KMS-11 (cell line): ENCODE results near the gene HDAC11.

Experiments
- H2AFZ ChIP-seq: fragments of 200-600 bp; sonication (generic); 2 replicates; pipeline ENCODE4 v1.6.1; 2016; ENCODE audit warnings: antibody characterized with exemption, mixed run types, low read depth
- H3K27ac ChIP-seq: fragments of 200-600 bp; sonication (generic); 2 replicates; pipeline ENCODE4 v1.6.1; 2016; ENCODE audit warnings: mild to moderate bottlenecking, mixed run types
- H3K27me3 ChIP-seq: fragments of 200-600 bp; sonication (generic); 2 replicates; pipeline ENCODE4 v1.6.1; 2017; ENCODE audit warnings: mild to moderate bottlenecking, low read depth, mixed run types, moderate library complexity; ENCODE audit not compliant: insufficient read depth
- H3K36me3 ChIP-seq: fragments of 200-600 bp; sonication (generic); 2 replicates; pipeline ENCODE4 v1.6.1; 2017; ENCODE audit warnings: mild to moderate bottlenecking, mixed run types; ENCODE audit not compliant: insufficient read depth
- H3K4me1 ChIP-seq: fragments of 200-600 bp; sonication (generic); 2 replicates; pipeline ENCODE4 v1.6.1; 2016; ENCODE audit warnings: mild to moderate bottlenecking, low read depth, mixed run types; ENCODE audit not compliant: poor library complexity, severe bottlenecking
- H3K4me2 ChIP-seq: fragments of 200-600 bp; sonication (generic); 2 replicates; pipeline ENCODE4 v1.7.0; 2016; ENCODE audit warnings: mild to moderate bottlenecking, mixed run types
- H3K4me3 ChIP-seq: fragments of 200-600 bp; sonication (generic); IDR thresholded peaks from 2 replicates; pipeline ENCODE4 v1.6.1; 2017; ENCODE audit warnings: low read depth, low read length, mixed read lengths; ENCODE audit not compliant: insufficient read depth
- H3K79me2 ChIP-seq: fragments of 200-600 bp; sonication (generic); 2 replicates; pipeline ENCODE4 v1.6.1; 2016; ENCODE audit warnings: low read depth, mixed run types; ENCODE audit not compliant: insufficient read depth
- H3K9ac ChIP-seq: fragments of 200-600 bp; sonication (generic); 2 replicates; pipeline ENCODE4 v1.6.1; 2016; ENCODE audit warnings: mild to moderate bottlenecking, mixed run types
- H4K20me1 ChIP-seq: fragments of 200-600 bp; sonication (generic); 2 replicates; pipeline ENCODE4 v1.6.1; 2016; ENCODE audit warnings: mild to moderate bottlenecking, mixed run types; ENCODE audit not compliant: insufficient read depth
- TF ChIP-seq, protein P1 (sequence below): fragments of 200-600 bp; sonication (generic); conservative IDR thresholded peaks from 2 replicates; pipeline ENCODE4 v1.6.1; 2017; ENCODE audit warnings: low read depth, mild to moderate bottlenecking, antibody characterized with exemption, low read length, moderate library complexity, mixed read lengths

HDAC11 gene

DNA sequence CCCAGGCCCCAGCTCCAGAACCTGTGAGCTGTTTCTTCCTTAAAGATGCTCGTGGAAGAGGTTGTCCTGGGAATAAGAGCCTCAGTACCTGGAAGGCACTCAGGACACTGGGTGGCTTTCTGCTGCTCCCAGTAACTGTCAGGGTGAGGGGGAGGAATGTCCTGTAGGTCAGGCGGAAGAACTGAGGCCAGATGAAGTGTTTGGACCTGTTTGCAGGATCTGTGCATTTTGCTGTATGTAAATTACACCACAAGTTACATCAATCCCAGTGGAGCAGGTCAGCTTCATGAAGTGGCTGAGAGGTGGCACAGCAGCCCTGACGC, 27.1 kb downstream of the HDAC11 start:
- Histone ChIP-seq H3K27ac (no peak overlapping the region), H2AFZ (no peak overlapping the region), H3K4me2 (no peak overlapping the region), H3K9ac (no peak overlapping the region), H3K79me2 (no peaks in the 10 kb centered on the region), H3K36me3 (no peaks in the 10 kb centered on the region), H3K27me3 (no peaks in the 10 kb centered on the region), H4K20me1 (no peaks in the 10 kb centered on the region), H3K4me3 (no peak overlapping the region), H3K4me1 (no peaks in the 10 kb centered on the region)
- TF ChIP-seq, protein P1, sequence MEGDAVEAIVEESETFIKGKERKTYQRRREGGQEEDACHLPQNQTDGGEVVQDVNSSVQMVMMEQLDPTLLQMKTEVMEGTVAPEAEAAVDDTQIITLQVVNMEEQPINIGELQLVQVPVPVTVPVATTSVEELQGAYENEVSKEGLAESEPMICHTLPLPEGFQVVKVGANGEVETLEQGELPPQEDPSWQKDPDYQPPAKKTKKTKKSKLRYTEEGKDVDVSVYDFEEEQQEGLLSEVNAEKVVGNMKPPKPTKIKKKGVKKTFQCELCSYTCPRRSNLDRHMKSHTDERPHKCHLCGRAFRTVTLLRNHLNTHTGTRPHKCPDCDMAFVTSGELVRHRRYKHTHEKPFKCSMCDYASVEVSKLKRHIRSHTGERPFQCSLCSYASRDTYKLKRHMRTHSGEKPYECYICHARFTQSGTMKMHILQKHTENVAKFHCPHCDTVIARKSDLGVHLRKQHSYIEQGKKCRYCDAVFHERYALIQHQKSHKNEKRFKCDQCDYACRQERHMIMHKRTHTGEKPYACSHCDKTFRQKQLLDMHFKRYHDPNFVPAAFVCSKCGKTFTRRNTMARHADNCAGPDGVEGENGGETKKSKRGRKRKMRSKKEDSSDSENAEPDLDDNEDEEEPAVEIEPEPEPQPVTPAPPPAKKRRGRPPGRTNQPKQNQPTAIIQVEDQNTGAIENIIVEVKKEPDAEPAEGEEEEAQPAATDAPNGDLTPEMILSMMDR, result no peak

DNA sequence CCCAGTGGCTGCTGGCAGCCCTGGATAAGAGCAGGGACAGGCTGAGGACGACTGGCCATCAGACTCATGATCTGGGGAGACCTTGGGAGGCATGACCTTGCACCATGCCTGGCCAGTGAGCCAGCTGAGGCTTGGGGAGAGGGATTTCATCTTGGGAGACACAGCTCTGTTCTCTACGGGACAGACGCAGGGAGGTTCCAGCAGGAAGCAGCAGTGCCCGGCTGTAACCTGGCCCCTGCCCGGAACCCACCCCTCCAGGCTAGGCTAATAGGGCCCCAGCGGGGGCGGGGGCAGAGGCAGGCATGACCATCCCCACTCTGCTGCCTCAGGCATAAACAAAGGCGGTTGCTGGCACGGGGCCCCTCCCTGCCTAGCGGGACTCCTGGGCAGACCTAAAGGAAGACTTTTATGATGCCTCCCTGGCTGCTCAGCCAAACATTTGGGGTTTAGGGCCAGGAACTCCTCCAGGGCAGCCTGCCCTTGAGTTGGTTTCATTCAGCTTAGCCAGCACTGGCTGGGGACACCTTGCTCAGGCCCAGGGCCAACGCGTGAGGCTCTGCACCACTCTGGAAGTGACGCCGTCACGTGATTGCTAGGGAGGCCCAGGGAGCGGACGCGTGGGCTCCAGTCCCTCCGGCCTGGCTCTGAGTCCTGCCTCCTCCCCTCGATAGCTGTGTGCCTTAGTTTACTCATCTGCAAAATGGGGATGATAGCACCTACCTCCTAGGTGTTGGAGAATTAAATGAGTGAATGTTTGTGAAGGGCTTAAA, 27.6 kb downstream of the HDAC11 start:
- Histone ChIP-seq H3K4me3 (no peak overlapping the region), H2AFZ (no peak overlapping the region), H4K20me1 (no peaks in the 10 kb centered on the region), H3K27me3 (no peaks in the 10 kb centered on the region), H3K9ac (no peak overlapping the region), H3K4me1 (no peaks in the 10 kb centered on the region), H3K36me3 (no peaks in the 10 kb centered on the region), H3K79me2 (no peaks in the 10 kb centered on the region), H3K4me2 (no peak overlapping the region), H3K27ac (no peak overlapping the region)
- TF ChIP-seq, protein P1, result no peak

DNA sequence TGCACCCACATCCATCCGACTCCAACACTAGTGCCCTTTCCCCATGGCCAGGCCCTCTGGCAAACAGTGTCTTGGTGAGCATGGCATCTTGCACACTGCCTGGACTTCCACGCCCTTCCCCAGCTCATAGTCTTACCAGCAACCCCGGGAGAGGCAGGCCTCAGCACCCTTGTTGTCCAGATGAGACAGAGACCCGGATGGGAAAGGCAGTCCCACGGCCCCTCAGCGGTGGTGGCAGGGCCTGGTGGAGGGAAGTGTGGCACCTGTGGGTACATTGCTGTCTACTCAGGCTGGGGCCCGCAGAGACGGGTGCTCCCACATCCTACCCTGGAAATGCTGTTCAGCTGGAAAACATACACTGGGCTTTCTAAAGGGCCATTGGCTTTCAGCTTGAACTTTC, 28.4 kb downstream of the HDAC11 start:
- H3K9ac ChIP-seq, result no peak overlapping the region
- no peaks in the 10 kb centered on the region for H3K4me1 ChIP-seq
- H2AFZ ChIP-seq, result no peak overlapping the region
- no peak overlapping the region for H3K27ac ChIP-seq
- H4K20me1 ChIP-seq, result no peaks in the 10 kb centered on the region
- no peaks in the 10 kb centered on the region for H3K36me3 ChIP-seq
- no peak overlapping the region for H3K4me2 ChIP-seq
- H3K4me3 ChIP-seq, result no peak overlapping the region
- TF ChIP-seq, protein P1, result no peak
- no peaks in the 10 kb centered on the region for H3K79me2 ChIP-seq
- no peaks in the 10 kb centered on the region for H3K27me3 ChIP-seq

DNA sequence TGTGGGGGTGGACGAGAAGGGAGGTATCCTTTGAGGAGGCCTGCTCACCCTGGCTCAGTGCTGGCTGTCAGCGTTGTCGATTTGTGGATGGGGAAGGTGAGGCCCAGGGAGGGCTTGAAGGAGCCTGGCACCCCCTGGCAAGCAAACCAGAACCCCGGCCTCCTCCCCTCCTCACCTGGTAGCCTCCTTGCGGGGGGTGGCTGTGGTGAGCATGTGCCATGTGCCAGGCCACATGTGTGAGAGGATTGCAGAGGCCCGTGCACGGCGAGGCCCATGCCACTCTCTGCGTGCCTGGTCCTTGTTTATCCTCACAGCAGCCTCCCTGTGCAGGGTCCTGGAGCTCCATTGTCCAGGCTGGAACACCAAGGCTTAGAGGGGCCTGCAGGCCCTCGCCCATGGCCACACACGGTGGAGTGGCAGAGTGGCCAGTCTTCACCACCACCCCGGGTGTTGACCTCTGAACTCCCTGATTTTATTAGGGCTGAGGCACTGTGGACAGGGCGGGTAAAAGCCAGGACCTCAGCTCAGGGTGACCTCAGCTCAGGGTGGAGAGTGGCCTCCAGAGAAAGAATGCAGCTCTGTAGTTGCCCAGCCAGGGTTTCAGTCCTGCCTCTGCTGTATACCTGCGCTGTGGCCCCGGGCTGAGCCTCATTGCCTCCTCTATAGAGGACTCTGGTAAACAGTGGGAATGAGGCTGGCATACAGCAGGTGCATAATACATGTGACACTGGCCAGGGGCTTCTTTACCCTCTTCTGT, 29.1 kb downstream of the HDAC11 start:
- TF ChIP-seq, protein P1, result no peak
- H3K79me2 ChIP-seq, result no peaks in the 10 kb centered on the region
- peaks cover 2% of the 10 kb centered on the region; the same call in 1 of the 2 replicates for H3K27me3 ChIP-seq
- H3K4me1 ChIP-seq, result no peaks in the 10 kb centered on the region
- H3K4me2 ChIP-seq, result no peak overlapping the region
- no peaks in the 10 kb centered on the region for H3K36me3 ChIP-seq
- H4K20me1 ChIP-seq, result no peaks in the 10 kb centered on the region
- H3K9ac ChIP-seq, result no peak overlapping the region
- H3K4me3 ChIP-seq, result no peak overlapping the region
- no peak overlapping the region for H3K27ac ChIP-seq
- H2AFZ ChIP-seq, result no peak overlapping the region
